Right ventricle myocardium inferior (tissue), 1 donor: ENCODE results near the gene POLR3H. TPM values are rescaled to one million over a fixed set of nuclear protein-coding genes. Genes with fewer than 3 reads are reported as not detected.

Experiments used
- ATAC-seq: fragments of 200-7000 bp; cut with Tn5 transposase; one replicate; pipeline ENCODE4 v1.9.1; 2020; ENCODE audit warnings: mild to moderate bottlenecking, moderate library complexity
- DNase-seq: peaks from one replicate; pipeline ENCODE4 v3.0.0; 2021; ENCODE audit errors: missing footprints
- intact Hi-C: fragments of 100-400 bp; cut with DNase I; formaldehyde crosslinking; loops from one replicate; pipeline ENCODE4 v1.11.0; 2022
- total RNA-seq: library from RNA; stranded (reverse); fragmentation: NEBNext Ultra II Directional; extraction: Animal tissue kit (Norgen Biotek cat#: 25700); gene quantifications from one replicate; pipeline ENCODE4 v1.2.1, GENCODE V29; 2021
- donor health status: DM: no; HTN: yes; CAD: no; lungs with severe emphysema.

POLR3H gene
- total RNA-seq, 1 donor from 2014 or later, result 20.1 TPM

GRCh38 chr22:41504397-41504796 is 39.9 kb downstream of the POLR3H start:
- intact Hi-C loops, result no loop called here
- ATAC-seq (peak; percentile 64), DNase-seq (no peak)

GRCh38 chr22:41501209-41501608 is 43.1 kb downstream of the POLR3H start:
- no peak for ATAC-seq
- DNase-seq, result no peak
- intact Hi-C loops, result no loop called here

- no peak for ATAC-seq
- intact Hi-C loops, result no loop called here
- DNase-seq, result no peak
These were observed 44.0 kb downstream of the POLR3H start for GRCh38 chr22:41500303-41500702.

DNA sequence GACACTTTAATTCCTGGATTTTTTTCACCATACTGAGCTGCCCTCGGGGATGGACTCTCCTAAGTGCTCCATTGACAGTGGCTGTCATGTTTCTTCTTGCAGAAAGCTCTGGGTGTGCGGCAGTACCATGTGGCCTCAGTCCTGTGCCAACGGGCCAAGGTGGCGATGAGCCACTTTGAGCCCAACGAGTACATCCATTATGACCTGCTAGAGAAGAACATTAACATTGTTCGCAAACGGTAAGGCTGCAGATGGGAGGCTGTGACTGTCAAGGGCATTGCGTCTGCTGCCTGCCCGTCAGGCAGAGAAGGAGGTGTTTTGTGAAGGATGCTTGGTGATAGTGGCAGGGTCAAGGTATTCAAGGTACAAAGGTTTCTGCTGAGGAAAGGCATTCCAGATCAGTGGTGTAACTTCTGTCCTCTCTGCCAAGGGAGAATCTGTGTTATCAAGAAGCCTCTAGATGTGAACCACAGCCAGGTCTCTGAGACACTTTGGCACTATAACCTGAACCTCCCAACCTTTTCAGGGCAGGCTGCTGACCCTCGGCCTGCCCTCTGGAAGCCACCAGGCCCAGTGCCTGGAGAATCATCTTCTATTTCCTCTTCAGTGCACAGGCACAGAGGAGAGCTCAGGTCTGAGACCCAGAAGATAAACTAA is 44.5 kb downstream of the POLR3H start:
- DNase-seq (no peak), ATAC-seq (peak; percentile 33)
- intact Hi-C loops, result no loop called here

DNA sequence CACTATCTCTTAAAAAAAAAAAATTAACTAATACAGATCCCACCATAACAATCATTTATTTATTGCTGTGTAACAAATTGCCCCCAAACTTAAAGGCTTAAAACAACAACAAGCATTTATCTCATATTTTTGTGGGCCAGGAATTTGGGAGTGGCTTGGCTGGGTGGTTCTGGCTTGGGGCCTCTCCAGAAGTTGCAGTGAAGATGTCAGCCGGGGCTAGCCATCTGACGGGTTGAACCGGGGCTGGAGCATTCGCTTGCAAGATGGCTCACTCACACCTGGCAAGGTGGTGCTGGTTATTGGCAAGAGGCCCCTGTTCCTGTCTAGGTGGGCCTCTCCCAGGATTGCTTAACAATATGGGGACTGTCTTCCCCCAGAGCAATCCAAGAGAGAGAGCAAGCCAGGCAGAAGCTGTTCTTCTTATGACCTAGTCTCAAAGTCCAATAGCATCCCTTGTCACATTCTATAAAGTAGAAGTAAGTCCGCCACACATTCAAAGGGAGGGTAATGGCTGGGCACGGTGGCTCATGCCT is 45.9 kb downstream of the POLR3H start:
- peak; percentile 19 for ATAC-seq
- no peak for DNase-seq
- intact Hi-C loops, result no loop called here

DNA sequence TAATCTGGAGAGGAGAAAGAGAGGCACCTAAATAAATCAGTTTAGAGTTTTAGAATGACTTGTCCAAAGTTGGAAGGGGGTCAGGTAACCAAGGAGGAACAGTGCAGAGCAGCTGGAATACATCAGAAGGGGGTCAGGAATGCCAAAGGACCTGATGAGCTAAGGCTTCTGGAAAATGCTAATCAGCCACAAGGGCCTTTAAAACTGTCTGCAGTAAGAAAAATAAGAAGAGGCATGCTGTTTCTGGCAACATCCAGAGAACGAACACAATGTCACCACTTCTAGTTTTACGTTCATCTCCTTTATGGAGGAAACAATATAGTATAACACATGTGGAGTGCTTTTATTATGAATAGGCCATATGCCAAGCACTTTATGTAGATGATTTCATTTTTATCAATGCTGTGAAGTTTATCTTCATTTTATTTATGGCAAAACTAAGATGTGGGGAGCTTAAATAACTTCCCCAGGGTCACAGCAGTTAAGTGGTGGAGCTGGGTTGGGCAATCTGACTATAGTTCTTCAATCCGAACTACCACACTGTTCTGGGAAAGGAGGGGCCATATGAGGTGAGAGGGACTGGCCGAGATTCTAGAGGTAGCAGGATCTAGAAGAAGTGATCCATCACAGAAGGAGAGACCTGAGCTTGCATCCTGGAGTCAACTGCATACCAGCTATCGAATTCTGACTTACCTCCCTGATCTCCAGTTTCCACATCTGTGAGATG is 52.7 kb downstream of the POLR3H start:
- intact Hi-C loops, result no loop called here
- DNase-seq, result no peak
- ATAC-seq, result peak; percentile 15

DNA sequence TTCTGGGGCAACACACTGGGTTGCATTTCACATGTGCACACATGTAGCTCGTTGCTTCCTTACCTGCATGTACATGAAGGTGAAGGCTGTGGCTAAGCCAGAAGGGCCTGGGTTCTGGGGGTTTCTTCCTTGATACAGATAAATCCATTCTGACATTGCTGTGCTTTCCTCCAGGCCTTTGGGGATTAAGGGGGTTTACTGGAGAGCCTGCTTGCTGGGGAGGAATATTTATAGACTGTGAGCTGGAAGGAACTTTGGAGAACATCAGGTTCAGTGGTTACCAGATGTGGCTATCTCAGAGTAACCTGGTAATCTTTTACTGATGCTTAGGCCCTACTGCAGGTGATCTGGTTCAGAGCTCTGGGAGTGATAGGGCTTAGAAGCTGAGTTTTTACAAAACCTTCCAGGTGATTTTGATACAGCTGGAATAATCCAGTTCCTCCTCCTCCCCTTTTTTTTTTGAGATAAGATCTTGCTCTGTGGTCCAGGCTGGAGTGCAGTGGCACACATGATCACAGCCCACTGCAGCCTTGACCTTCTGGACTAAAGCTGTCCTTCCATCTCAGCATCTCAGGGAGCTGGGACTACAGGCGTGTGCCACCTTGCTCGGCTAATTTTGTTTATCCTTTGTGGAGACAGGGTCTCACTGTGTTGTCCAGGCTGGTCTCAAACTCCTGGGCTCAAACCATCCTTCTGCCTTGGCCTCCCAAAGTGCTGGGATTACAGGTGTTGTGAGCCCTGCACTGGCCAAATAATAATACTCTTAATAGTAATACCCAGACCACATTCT is 55.5 kb downstream of the POLR3H start:
- ATAC-seq (no peak), DNase-seq (no peak)
- intact Hi-C loops, result no loop called here

GRCh38 chr22:41488076-41488475 is 56.2 kb downstream of the POLR3H start:
- ATAC-seq, result no peak
- intact Hi-C loops, result no loop called here

GRCh38 chr22:41487037-41487935 is 57.0 kb downstream of the POLR3H start:
- ATAC-seq (no peak), DNase-seq (no peak)
- intact Hi-C loops, result no loop called here

More at GRCh38 chr22:41488076-41488475, 56.2 kb downstream of the POLR3H start:
- no peak for DNase-seq

DNA sequence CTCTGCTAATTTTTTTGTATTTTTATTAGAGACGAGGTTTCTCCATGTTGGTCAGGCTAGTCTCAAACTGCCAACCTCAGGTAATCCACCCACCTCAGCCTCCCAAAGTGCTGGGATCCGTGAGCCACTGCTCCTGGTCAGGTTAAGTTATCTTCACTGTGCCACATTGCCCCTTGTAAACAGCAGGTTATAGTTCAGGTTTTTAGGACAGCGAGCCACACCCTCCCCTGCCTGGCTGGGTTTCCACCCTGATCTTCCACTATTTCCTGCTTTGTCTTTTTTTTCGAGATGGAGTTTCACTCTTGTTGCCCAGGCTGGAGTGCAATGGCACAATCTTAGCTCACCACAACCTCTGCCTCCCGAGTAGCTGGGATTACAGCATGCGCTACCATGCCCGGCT is 59.2 kb downstream of the POLR3H start:
- intact Hi-C loops, result no loop called here
- no peak for DNase-seq
- no peak for ATAC-seq

DNA sequence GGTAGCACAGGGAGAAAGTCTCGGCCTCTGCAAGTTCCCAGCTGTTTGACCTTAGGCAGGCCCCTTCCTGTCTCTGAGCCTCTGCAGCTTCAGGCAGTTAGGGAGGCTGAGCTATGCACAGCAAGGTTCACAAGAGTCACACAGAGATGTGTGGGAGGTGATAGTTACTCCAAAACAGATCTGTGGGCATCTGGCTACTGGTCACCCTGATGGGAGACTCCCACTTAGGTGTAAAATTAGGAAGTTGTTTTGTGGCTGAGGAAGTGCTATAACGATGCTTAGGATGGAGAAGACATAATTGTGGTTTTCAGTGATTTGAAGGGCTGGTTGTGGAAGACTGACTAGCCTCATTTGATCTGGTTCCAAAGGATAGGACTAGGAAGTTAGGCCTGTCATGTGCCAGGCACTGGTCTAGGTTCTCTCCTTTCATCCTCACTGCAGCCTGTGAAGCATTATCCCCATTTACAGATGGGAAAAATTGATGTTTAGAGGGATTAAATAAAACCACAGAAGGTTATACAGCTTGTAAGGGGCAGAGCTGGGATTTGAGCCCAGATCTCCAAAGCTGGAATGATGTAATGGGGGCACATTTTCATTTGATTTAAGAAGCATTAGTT is 61.8 kb downstream of the POLR3H start:
- DNase-seq (no peak), ATAC-seq (no peak)
- intact Hi-C loops, result no loop called here

DNA sequence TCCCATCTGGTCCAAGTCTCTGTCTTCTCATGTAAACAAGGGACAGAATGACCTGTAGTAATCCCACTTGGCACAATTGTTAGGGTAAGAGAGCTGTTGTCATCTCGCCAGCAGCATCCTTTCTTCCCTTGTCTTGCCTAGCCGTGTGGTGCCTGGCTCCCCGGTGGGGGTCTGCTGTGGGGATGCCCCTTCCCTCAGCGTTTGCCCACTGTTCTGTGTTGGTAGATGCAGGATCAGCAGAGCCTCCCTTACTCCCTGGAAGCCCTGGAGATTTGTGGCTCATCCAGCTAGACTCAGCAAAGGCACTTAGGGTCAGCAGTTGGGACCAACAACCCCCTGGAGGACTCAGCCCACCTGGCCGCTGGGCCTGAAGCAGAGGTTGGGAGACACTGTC is 62.3 kb downstream of the POLR3H start:
- intact Hi-C loops, result no loop called here
- DNase-seq (no peak), ATAC-seq (no peak)

- intact Hi-C loops, result no loop called here
These were observed 63.0 kb downstream of the POLR3H start for GRCh38 chr22:41481131-41481830.

DNA sequence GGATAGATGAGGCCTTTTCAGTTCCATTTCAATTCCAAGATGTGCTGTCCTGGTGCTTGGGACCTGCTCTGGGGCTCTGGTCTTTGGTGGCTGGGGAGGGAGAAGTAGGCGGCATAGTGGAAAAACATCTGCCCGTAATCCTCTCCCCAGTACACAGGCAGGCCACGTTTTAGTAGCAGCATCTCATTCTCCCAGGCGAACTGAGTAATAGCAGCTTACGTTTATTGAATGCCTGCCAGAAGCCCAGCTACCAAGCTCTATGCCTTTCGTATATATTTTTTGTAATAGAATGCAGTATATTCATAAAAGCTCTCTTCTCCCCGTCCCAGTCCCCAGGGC is 63.9 kb downstream of the POLR3H start:
- ATAC-seq (no peak), DNase-seq (no peak)
- intact Hi-C loops, result no loop called here

More at GRCh38 chr22:41481131-41481830, 63.0 kb downstream of the POLR3H start:
- DNase-seq (no peak), ATAC-seq (peak; percentile 59)

DNA sequence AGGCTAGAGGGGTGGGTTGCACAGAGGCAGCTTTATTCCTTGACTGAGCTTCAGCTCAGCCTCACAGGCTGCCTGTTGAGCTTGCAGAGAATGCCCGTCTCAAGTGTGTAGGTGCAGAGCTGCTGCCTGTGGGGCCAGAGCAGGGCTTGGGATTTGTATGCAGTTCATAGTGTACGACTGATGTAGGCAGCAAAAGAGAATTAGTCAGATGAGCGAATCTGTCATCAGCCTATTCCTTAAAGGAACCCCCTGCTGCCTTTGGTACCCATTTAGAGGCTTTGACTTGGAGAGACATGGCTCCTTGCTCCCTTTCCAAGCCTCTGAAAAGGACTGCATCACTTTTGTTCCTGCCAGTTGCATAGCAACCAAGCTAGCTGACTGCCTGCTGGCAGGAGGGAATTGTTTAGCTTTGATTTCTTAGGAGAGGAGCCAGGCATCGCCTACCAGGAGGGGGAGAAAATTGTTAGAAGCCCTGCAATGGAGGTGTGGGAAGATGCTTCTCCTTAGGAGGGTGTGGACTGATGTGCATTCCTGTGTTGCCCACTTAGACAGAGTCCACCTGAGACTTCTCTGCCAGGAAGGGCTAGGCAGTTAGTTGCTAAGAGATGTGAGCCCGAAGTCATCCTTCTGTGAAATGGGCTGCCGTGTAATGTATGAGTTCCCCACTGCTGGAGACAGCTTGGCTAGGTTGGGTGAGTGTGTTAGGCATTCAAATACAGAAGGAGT is 64.4 kb downstream of the POLR3H start:
- ATAC-seq, result no peak
- no peak for DNase-seq
- intact Hi-C loops, result no loop called here

- no peak for ATAC-seq
- intact Hi-C loops, result no loop called here
- no peak for DNase-seq
These were observed 65.3 kb downstream of the POLR3H start for GRCh38 chr22:41478891-41479521.

- intact Hi-C loops, result no loop called here
- no peak for ATAC-seq
- no peak for DNase-seq
These were observed 65.8 kb downstream of the POLR3H start for GRCh38 chr22:41478473-41478872.
